C4-2B (cell line): ENCODE measurements around the gene CCDC121.
A peak's percentile ranks its signal among the peaks of the same experiment; 100 is the strongest.
"Not testable (repeated sequence)": the region's sequence is repeated elsewhere in the genome, so short reads cannot be mapped to it uniquely, and the experiment has no call there.

Experiments
- H3K27ac ChIP-seq: fragments of 450-650 bp; 2 replicates; pipeline ENCODE4 v1.5.1; 2017
- CTCF ChIP-seq: fragments of 450-650 bp; conservative IDR thresholded peaks from 2 replicates; pipeline ENCODE4 v1.5.1; 2017; ENCODE audit warnings: mild to moderate bottlenecking
- ZFX ChIP-seq: fragments of 450-650 bp; IDR thresholded peaks from 2 replicates; pipeline ENCODE4 v1.6.1; 2017

CCDC121 gene

DNA sequence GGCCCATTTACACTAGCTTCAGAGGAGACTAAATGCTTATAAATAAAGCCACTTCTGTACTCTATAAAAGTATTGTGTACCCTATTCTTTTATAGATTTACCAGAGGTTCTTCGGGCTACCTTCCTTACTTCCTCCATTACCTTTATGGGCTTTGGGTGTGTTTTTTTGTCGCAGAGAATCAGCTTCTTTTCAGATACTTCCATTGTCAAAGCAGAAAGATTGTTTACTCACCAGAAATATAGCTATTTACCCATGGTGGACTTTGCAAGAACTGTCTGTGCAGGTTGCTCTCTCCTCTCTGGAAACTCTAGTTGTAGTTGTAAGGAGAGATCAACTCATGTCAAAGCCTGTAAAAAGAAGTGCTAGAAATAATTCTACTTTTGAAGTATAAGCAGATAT lies 14.8 kb downstream of the CCDC121 start:
- TF ChIP-seq ZFX (no peak), CTCF (no peak)
- no peak overlapping the region for H3K27ac ChIP-seq

GRCh38 chr2:27606611-27607010 lies 22.2 kb downstream of the CCDC121 start:
- TF ChIP-seq ZFX (no peak), CTCF (no peak)
- no peak overlapping the region for H3K27ac ChIP-seq

DNA sequence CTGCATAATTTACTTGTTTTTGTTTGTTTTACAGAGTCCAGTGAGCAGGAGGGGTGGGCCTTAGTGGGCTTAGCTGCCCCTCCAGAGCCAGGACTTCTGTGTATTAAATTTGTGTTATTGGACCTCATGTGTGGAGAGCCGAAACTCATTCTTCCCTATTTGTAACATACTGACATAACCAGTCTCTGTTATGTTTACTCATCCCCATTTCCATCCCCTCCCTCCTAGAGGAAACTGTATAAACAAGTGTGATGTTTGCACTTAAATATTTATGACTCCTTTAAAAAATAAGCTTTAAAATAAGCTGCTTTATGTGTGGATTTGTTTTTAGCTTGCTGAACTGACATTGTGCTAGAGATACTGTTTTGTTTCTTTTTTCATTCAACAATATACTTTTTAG lies 32.2 kb downstream of the CCDC121 start:
- TF ChIP-seq ZFX, result no peak
- TF ChIP-seq CTCF, result no peak
- peak overlapping the region; percentile 23; the same call in 1 of the 2 replicates for H3K27ac ChIP-seq

DNA sequence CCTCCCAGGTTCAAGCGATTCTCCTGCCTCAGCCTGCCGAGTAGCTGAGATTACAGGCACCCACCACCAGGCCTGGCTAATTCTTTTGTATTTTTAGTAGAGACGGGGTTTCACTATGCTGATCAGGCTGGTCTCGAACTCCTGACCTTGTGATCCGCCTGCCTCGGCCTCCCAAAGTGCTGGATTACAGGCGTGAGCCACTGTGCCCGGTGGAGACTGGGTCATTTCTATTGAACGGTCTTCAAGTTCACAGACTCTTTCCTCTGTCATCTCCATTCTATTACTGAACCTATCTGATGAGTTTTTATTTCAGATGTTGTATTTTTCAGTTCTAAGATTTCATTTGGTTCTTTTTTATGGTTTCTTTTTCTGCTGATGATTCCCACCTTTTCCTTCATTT lies 33.4 kb downstream of the CCDC121 start:
- H3K27ac ChIP-seq, result not testable (repeated sequence)

- not testable (repeated sequence) for H3K27ac ChIP-seq
These were observed 34.6 kb downstream of the CCDC121 start for GRCh38 chr2:27594020-27594703.

- TF ChIP-seq CTCF (no peak), ZFX (no peak)
- no peak overlapping the region for H3K27ac ChIP-seq
These were observed 35.6 kb downstream of the CCDC121 start for GRCh38 chr2:27593240-27593639.

GRCh38 chr2:27591745-27592144 lies 37.1 kb downstream of the CCDC121 start:
- no peak overlapping the region for H3K27ac ChIP-seq
- TF ChIP-seq CTCF (no peak), ZFX (no peak)

DNA sequence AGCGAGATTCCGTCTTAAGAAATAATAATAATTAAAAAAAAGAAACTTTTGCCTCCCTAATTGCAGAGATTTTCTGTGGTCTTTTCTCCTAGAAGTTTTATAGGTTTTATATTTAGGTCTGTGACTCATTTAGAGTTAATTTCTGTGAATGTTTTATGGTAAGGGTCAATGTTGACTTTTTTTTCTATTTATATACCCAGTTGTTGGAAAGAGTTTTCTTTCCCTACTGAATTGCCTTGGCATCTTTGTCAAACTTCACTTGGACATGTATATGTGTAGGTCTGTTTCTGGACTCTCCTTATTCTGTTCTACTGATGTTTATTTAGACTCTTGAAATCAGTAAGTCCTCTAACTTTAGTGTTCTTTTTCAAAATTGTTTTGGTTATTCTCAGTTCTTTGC lies 40.5 kb downstream of the CCDC121 start:
- no peak overlapping the region for H3K27ac ChIP-seq
- no peak for TF ChIP-seq CTCF
- no peak for TF ChIP-seq ZFX
